Thoracic aorta (tissue), 2 donors: ENCODE results near the gene LCE2D. TPM values are rescaled to one million over a fixed set of nuclear protein-coding genes. Genes with fewer than 3 reads are reported as not detected.

Source experiments
- ATAC-seq: fragments of 150-250 bp; one replicate; pipeline ENCODE4 v1.8.0; 2017; ENCODE audit warnings: low read depth; ENCODE audit not compliant: insufficient number of reproducible peaks, low FRiP score
- DNase-seq: peaks from one replicate; pipeline ENCODE4 v3.0.0-alpha.2; 2020; ENCODE audit warnings: low spot score
- H3K27ac ChIP-seq, 2 donors: fragments of 200-600 bp; sonication (generic); 1 replicate in 1 of 2; 2 replicates in 1 of 2; pipeline ENCODE4 v1.5.1; 2016; ENCODE audit warnings: mild to moderate bottlenecking in 2 of 2, moderate library complexity in 2 of 2
- H3K27me3 ChIP-seq: fragments of 200-600 bp; sonication (generic); replicated peaks from 2 replicates; pipeline ENCODE4 v1.6.0; 2016; ENCODE audit warnings: mild to moderate bottlenecking; ENCODE audit not compliant: insufficient read depth
- H3K36me3 ChIP-seq: fragments of 200-600 bp; sonication (generic); one replicate; pipeline ENCODE4 v1.5.1; 2016
- H3K4me1 ChIP-seq, 2 donors: fragments of 200-600 bp; sonication (generic); 1 replicate in 1 of 2; 2 replicates in 1 of 2; pipeline versions ENCODE4 v1.5.1 to v1.6.0; 2016; ENCODE audit warnings: low read depth in 2 of 2, mild to moderate bottlenecking in 1 of 2; ENCODE audit not compliant: control insufficient read depth in 1 of 2
- H3K4me3 ChIP-seq: fragments of 200-600 bp; sonication (generic); 2 replicates; pipeline ENCODE4 v1.5.1; 2016; ENCODE audit warnings: mild to moderate bottlenecking
- H3K9me3 ChIP-seq: fragments of 200-600 bp; sonication (generic); 2 replicates; pipeline ENCODE4 v1.5.1; 2016
- CTCF ChIP-seq: fragments of 200-600 bp; sonication (generic); IDR thresholded peaks from one replicate; pipeline ENCODE4 v1.5.1; 2019; ENCODE audit warnings: antibody characterized with exemption
- total RNA-seq, 2 donors: library from RNA; depleted of rRNA; stranded (reverse); fragments of >200 nt; gene quantifications; one replicate each; pipeline versions ENCODE4 v1.1.0 to v1.2.3, GENCODE V29; 2016

Gene LCE2D
- not detected for total RNA-seq

- DNase-seq (no peak), ATAC-seq (no peak)
- Histone ChIP-seq H3K36me3 (no peaks in the 10 kb centered on the region), H3K9me3 (no peaks in the 10 kb centered on the region), H3K4me3 (no peak within 1 kb of the TSS), H3K27me3 (no peaks in the 10 kb centered on the region), H3K27ac (no peak within 1 kb of the TSS), H3K4me1 (no peaks in the 10 kb centered on the region)
- TF ChIP-seq CTCF: no peak
Observed at GRCh38 chr1:152663098-152663497, at the start of gene LCE2D. LCE2D (plus strand) TSS chr1:152663380; CDS start chr1:152664106, 726 bp downstream.

- Histone ChIP-seq H3K27me3 (no peaks in the 10 kb centered on the region), H3K36me3 (no peaks in the 10 kb centered on the region), H3K9me3 (no peaks in the 10 kb centered on the region), H3K27ac (no peak within 1 kb of the TSS), H3K4me1 (no peaks in the 10 kb centered on the region), H3K4me3 (no peak within 1 kb of the TSS)
- DNase-seq (no peak), ATAC-seq (no peak)
- no peak for TF ChIP-seq CTCF
Observed at GRCh38 chr1:152613511-152613910, 49.7 kb upstream of the LCE2D start, which contains the start of gene LCE3B. LCE3B (plus strand) TSS chr1:152613811; CDS start chr1:152613811, 0 bp downstream.

GRCh38 chr1:152621993-152622392, 41.2 kb upstream of the LCE2D start:
- DNase-seq (no peak), ATAC-seq (no peak)
- no peaks in the 10 kb centered on the region for H3K4me1 ChIP-seq
- no peaks in the 10 kb centered on the region for H3K9me3 ChIP-seq
- H3K27ac ChIP-seq: no peak overlapping the region
- TF ChIP-seq CTCF: no peak
- no peaks in the 10 kb centered on the region for H3K36me3 ChIP-seq
- no peaks in the 10 kb centered on the region for H3K27me3 ChIP-seq
- no peak overlapping the region for H3K4me3 ChIP-seq

GRCh38 chr1:152622803-152623202, 40.4 kb upstream of the LCE2D start, which contains the start of gene LCE3A:
LCE3A (minus strand) TSS chr1:152623103; CDS start chr1:152623103, 0 bp downstream.
- no peaks in the 10 kb centered on the region for H3K27me3 ChIP-seq
- no peak for DNase-seq
- no peak within 1 kb of the TSS for H3K27ac ChIP-seq
- H3K4me3 ChIP-seq: no peak within 1 kb of the TSS
- H3K4me1 ChIP-seq: no peaks in the 10 kb centered on the region
- H3K36me3 ChIP-seq: no peaks in the 10 kb centered on the region
- no peaks in the 10 kb centered on the region for H3K9me3 ChIP-seq
- ATAC-seq: no peak
- no peak for TF ChIP-seq CTCF

GRCh38 chr1:152623203-152623844, 39.9 kb upstream of the LCE2D start:
- DNase-seq (no peak), ATAC-seq (no peak)
- Histone ChIP-seq H3K27me3 (no peaks in the 10 kb centered on the region), H3K36me3 (no peaks in the 10 kb centered on the region), H3K9me3 (no peaks in the 10 kb centered on the region), H3K27ac (no peak overlapping the region), H3K4me1 (no peaks in the 10 kb centered on the region), H3K4me3 (no peak overlapping the region)
- TF ChIP-seq CTCF: no peak
